ENCODE data around the gene MYBPC2. TPM values are rescaled to one million over a fixed set of nuclear protein-coding genes. Genes with fewer than 3 reads are reported as not detected.
"Not testable (repeated sequence)": the region's sequence is repeated elsewhere in the genome, so short reads cannot be mapped to it uniquely, and the experiment has no call there.

The MYBPC2 gene
- total RNA-seq, 1 donor from 2014 or later: not detected

GRCh38 chr19:50435627-50436026, 2.9 kb downstream of the MYBPC2 start:
- no peak for TF ChIP-seq CTCF (IDR thresholded peaks at IDR 0.05)
- Mint-ChIP-seq H3K9me3 (ENCODE audit: unreplicated experiment) (no peaks in the 10 kb centered on the region), H3K27ac (ENCODE audit: unreplicated experiment) (no peak overlapping the region), H3K27me3 (ENCODE audit: unreplicated experiment) (peaks cover 11% of the 10 kb centered on the region), H3K4me3 (ENCODE audit: unreplicated experiment) (no peak overlapping the region), H3K36me3 (ENCODE audit: unreplicated experiment) (no peaks in the 10 kb centered on the region), H3K4me1 (ENCODE audit: unreplicated experiment) (peaks cover 27% of the 10 kb centered on the region)
- no peak for DNase-seq (ENCODE audit: extremely low spot score, unreplicated experiment)

- Mint-ChIP-seq H3K4me3 (ENCODE audit: unreplicated experiment) (no peak overlapping the region), H3K36me3 (ENCODE audit: unreplicated experiment) (no peaks in the 10 kb centered on the region), H3K4me1 (ENCODE audit: unreplicated experiment) (peaks cover 9% of the 10 kb centered on the region), H3K27ac (ENCODE audit: unreplicated experiment) (no peak overlapping the region), H3K27me3 (ENCODE audit: unreplicated experiment) (peaks cover 4% of the 10 kb centered on the region), H3K9me3 (ENCODE audit: unreplicated experiment) (no peaks in the 10 kb centered on the region)
- no peak for DNase-seq (ENCODE audit: extremely low spot score, unreplicated experiment)
- no peak for TF ChIP-seq CTCF (IDR thresholded peaks at IDR 0.05)
These were observed 5.3 kb downstream of the MYBPC2 start for GRCh38 chr19:50437862-50438449.

GRCh38 chr19:50439130-50439529, 6.4 kb downstream of the MYBPC2 start:
- H3K9me3 Mint-ChIP-seq (ENCODE audit: unreplicated experiment); H3K27ac Mint-ChIP-seq (ENCODE audit: unreplicated experiment); H3K27me3 Mint-ChIP-seq (ENCODE audit: unreplicated experiment); DNase-seq (ENCODE audit: extremely low spot score, unreplicated experiment); H3K4me1 Mint-ChIP-seq (ENCODE audit: unreplicated experiment); H3K4me3 Mint-ChIP-seq (ENCODE audit: unreplicated experiment); H3K36me3 Mint-ChIP-seq (ENCODE audit: unreplicated experiment): not testable (repeated sequence)

GRCh38 chr19:50444059-50444458, 11.4 kb downstream of the MYBPC2 start:
- Mint-ChIP-seq H3K4me1 (ENCODE audit: unreplicated experiment) (no peaks in the 10 kb centered on the region), H3K4me3 (ENCODE audit: unreplicated experiment) (no peak overlapping the region), H3K27me3 (ENCODE audit: unreplicated experiment) (no peaks in the 10 kb centered on the region), H3K36me3 (ENCODE audit: unreplicated experiment) (no peaks in the 10 kb centered on the region), H3K27ac (ENCODE audit: unreplicated experiment) (no peak overlapping the region), H3K9me3 (ENCODE audit: unreplicated experiment) (no peaks in the 10 kb centered on the region)
- TF ChIP-seq CTCF (IDR thresholded peaks at IDR 0.05): no peak
- no peak for DNase-seq (ENCODE audit: extremely low spot score, unreplicated experiment)

GRCh38 chr19:50447053-50447452, 14.4 kb downstream of the MYBPC2 start:
- TF ChIP-seq CTCF (IDR thresholded peaks at IDR 0.05): no peak
- Mint-ChIP-seq H3K27ac (ENCODE audit: unreplicated experiment) (no peak overlapping the region), H3K9me3 (ENCODE audit: unreplicated experiment) (no peaks in the 10 kb centered on the region), H3K4me3 (ENCODE audit: unreplicated experiment) (no peak overlapping the region), H3K4me1 (ENCODE audit: unreplicated experiment) (no peaks in the 10 kb centered on the region), H3K27me3 (ENCODE audit: unreplicated experiment) (no peaks in the 10 kb centered on the region), H3K36me3 (ENCODE audit: unreplicated experiment) (no peaks in the 10 kb centered on the region)
- no peak for DNase-seq (ENCODE audit: extremely low spot score, unreplicated experiment)

- DNase-seq (ENCODE audit: extremely low spot score, unreplicated experiment): no peak
- H3K4me3 Mint-ChIP-seq (ENCODE audit: unreplicated experiment): no peak overlapping the region
- no peaks in the 10 kb centered on the region for H3K9me3 Mint-ChIP-seq (ENCODE audit: unreplicated experiment)
- H3K27ac Mint-ChIP-seq (ENCODE audit: unreplicated experiment): no peak overlapping the region
- no peaks in the 10 kb centered on the region for H3K27me3 Mint-ChIP-seq (ENCODE audit: unreplicated experiment)
- H3K4me1 Mint-ChIP-seq (ENCODE audit: unreplicated experiment): no peaks in the 10 kb centered on the region
- no peaks in the 10 kb centered on the region for H3K36me3 Mint-ChIP-seq (ENCODE audit: unreplicated experiment)
- TF ChIP-seq CTCF (IDR thresholded peaks at IDR 0.05): no peak
These were observed 15.1 kb downstream of the MYBPC2 start for GRCh38 chr19:50447750-50448149.
